Measurements from ENCODE around the gene PIP5K1A.
A peak's percentile ranks its signal among the peaks of the same experiment; 100 is the strongest.

- TF ChIP-seq ZNF121 (tag by site-specific recombination; IDR thresholded peaks at IDR 0.05) (no peak), ZNF776 (tag by site-specific recombination; IDR thresholded peaks at IDR 0.05; ENCODE audit: borderline replicate concordance) (no peak), CTCF (tag by site-specific recombination; IDR thresholded peaks at IDR 0.05) (peak; percentile 68; the same call in 1 of the 2 replicates), ZBTB7A (tag by site-specific recombination; IDR thresholded peaks at IDR 0.05; ENCODE audit: low read depth) (no peak), MZF1 (tag by site-specific recombination; IDR thresholded peaks at IDR 0.05; ENCODE audit: borderline replicate concordance) (peak; percentile 58), ZNF324 (tag by site-specific recombination; IDR thresholded peaks at IDR 0.05) (no peak; the same call in 1 of the 2 replicates), REST (tag by site-specific recombination; IDR thresholded peaks at IDR 0.05) (no peak; the same call in 1 of the 2 replicates), BCL11A (tag by site-specific recombination; IDR thresholded peaks at IDR 0.05; ENCODE audit: low read depth) (no peak), ZNF561 (tag by site-specific recombination; IDR thresholded peaks at IDR 0.05; ENCODE audit: borderline replicate concordance) (no peak), ZBTB10 (tag by site-specific recombination; IDR thresholded peaks at IDR 0.05) (no peak), ZNF704 (tag by site-specific recombination; IDR thresholded peaks at IDR 0.05) (no peak)
Measured at GRCh38 chr1:151196292-151196800, 2.0 kb upstream of the PIP5K1A start.
